Mesenchymal stem cell (in vitro differentiated cells and primary cell): ENCODE measurements around the gene COL13A1.
A peak's percentile ranks its signal among the peaks of the same experiment; 100 is the strongest.

ENCODE experiments used
- DNase-seq: peaks from one replicate; pipeline ENCODE4 v3.0.0-alpha.2; 2013
- H2AFZ ChIP-seq: one replicate; pipeline ENCODE4 v1.6.1; 2013; ENCODE audit warnings: low read depth, mild to moderate bottlenecking, control low read depth, inconsistent platforms, low read length, moderate library complexity
- H2AK5ac ChIP-seq: 2 replicates; pipeline ENCODE4 v1.6.1; 2013; ENCODE audit warnings: low read length, moderate library complexity, mild to moderate bottlenecking, inconsistent platforms; ENCODE audit not compliant: severe bottlenecking
- H2BK120ac ChIP-seq: one replicate; pipeline ENCODE4 v1.6.1; 2013; ENCODE audit warnings: low read depth, mild to moderate bottlenecking, inconsistent platforms, low read length, moderate library complexity
- H2BK12ac ChIP-seq, 2 experiments: one replicate each; pipeline ENCODE4 v1.6.1; 2013; ENCODE audit warnings: inconsistent platforms in 2 of 2, low read length in 2 of 2, mild to moderate bottlenecking in 2 of 2, moderate library complexity in 2 of 2, control low read depth in 1 of 2
- H2BK15ac ChIP-seq: one replicate; pipeline ENCODE4 v1.6.1; 2013; ENCODE audit warnings: mild to moderate bottlenecking, low read depth, inconsistent platforms; ENCODE audit not compliant: poor library complexity, severe bottlenecking
- H2BK5ac ChIP-seq: 2 replicates; pipeline ENCODE4 v1.6.1; 2013; ENCODE audit warnings: low read depth, mild to moderate bottlenecking, low read length, control low read depth, inconsistent platforms; ENCODE audit not compliant: poor library complexity, severe bottlenecking
- H3K14ac ChIP-seq, 2 experiments: one replicate each; pipeline ENCODE4 v1.6.1; 2013; ENCODE audit warnings: inconsistent platforms in 2 of 2, low read length in 2 of 2, control low read depth in 1 of 2, mild to moderate bottlenecking in 1 of 2, moderate library complexity in 1 of 2
- H3K18ac ChIP-seq, 2 experiments: one replicate each; pipeline ENCODE4 v1.6.1; 2013; ENCODE audit warnings: inconsistent platforms in 2 of 2, low read length in 2 of 2, control low read depth in 1 of 2, low read depth in 1 of 2, mild to moderate bottlenecking in 1 of 2
- H3K23ac ChIP-seq, 2 experiments: one replicate each; pipeline ENCODE4 v1.6.1; 2013; ENCODE audit warnings: inconsistent platforms in 2 of 2, low read length in 2 of 2, mild to moderate bottlenecking in 2 of 2, moderate library complexity in 2 of 2, control low read depth in 1 of 2
- H3K27ac ChIP-seq: 2 replicates; pipeline ENCODE4 v1.5.1; 2013; ENCODE audit warnings: mild to moderate bottlenecking, moderate library complexity, low read length, control low read depth, inconsistent platforms; ENCODE audit not compliant: poor library complexity, severe bottlenecking
- H3K27me3 ChIP-seq, 2 experiments: 2 replicates each; pipeline versions ENCODE4 v1.6.1 to v1.7.0; 2013; ENCODE audit warnings: low read length in 2 of 2, mild to moderate bottlenecking in 2 of 2, moderate library complexity in 2 of 2, control low read depth in 1 of 2, inconsistent platforms in 1 of 2; ENCODE audit not compliant: control insufficient read depth in 1 of 2, insufficient read depth in 1 of 2
- H3K36me3 ChIP-seq, 2 experiments: 2 replicates each; pipeline versions ENCODE4 v1.6.1 to v1.7.0; 2013; ENCODE audit warnings: low read length in 2 of 2, control low read depth in 1 of 2, inconsistent platforms in 1 of 2, low read depth in 1 of 2, mild to moderate bottlenecking in 1 of 2; ENCODE audit not compliant: insufficient read depth in 2 of 2, control insufficient read depth in 1 of 2
- H3K4ac ChIP-seq, 2 experiments: one replicate each; pipeline ENCODE4 v1.6.1; 2013; ENCODE audit warnings: inconsistent platforms in 2 of 2, low read length in 2 of 2, mild to moderate bottlenecking in 2 of 2, moderate library complexity in 2 of 2, control low read depth in 1 of 2, low read depth in 1 of 2
- H3K4me1 ChIP-seq: 2 replicates; pipeline ENCODE4 v1.6.1; 2013; ENCODE audit warnings: low read depth, low read length, control low read depth; ENCODE audit not compliant: control insufficient read depth, insufficient read depth
- H3K4me2 ChIP-seq: 2 replicates; pipeline ENCODE4 v1.6.1; 2013; ENCODE audit warnings: low read length, mild to moderate bottlenecking, inconsistent platforms; ENCODE audit not compliant: poor library complexity, severe bottlenecking
- H3K4me3 ChIP-seq, 2 experiments: 2 replicates each; pipeline versions ENCODE4 v1.5.1 to v1.7.0; 2013; ENCODE audit warnings: low read length in 2 of 2, mild to moderate bottlenecking in 2 of 2, control low read depth in 1 of 2, low read depth in 1 of 2; ENCODE audit not compliant: insufficient read depth in 1 of 2
- H3K79me1 ChIP-seq: replicated peaks from 2 replicates; pipeline ENCODE4 v1.6.1; 2013; ENCODE audit warnings: mild to moderate bottlenecking, control low read depth, low read length, inconsistent platforms; ENCODE audit not compliant: poor library complexity, severe bottlenecking
- H3K9ac ChIP-seq: 2 replicates; pipeline ENCODE4 v1.7.0; 2013; ENCODE audit warnings: mild to moderate bottlenecking, low read length, moderate library complexity
- H3K9me3 ChIP-seq: 2 replicates; pipeline ENCODE4 v1.7.0; 2013; ENCODE audit warnings: mild to moderate bottlenecking, low read length; ENCODE audit not compliant: control insufficient read depth
- H4K8ac ChIP-seq: one replicate; pipeline ENCODE4 v1.6.1; 2013; ENCODE audit warnings: inconsistent platforms, mild to moderate bottlenecking, low read length, moderate library complexity
- H4K91ac ChIP-seq: one replicate; pipeline ENCODE4 v1.6.1; 2013; ENCODE audit warnings: mild to moderate bottlenecking, low read length, inconsistent platforms
- WGBS: methylation state at CpG from one replicate; pipeline ENCODE4 v1.1.7; 2013; ENCODE audit warnings: mixed read lengths; 5-methylcytosine and 5-hydroxymethylcytosine counted together

The COL13A1 gene

GRCh38 chr10:69864321-69864720 is 62.6 kb downstream of the COL13A1 start:
- Histone ChIP-seq H3K9ac (peak overlapping the region; percentile 75), H3K4me3 (no peak overlapping the region), H3K36me3 (no peaks in the 10 kb centered on the region), H3K79me1 (peaks cover 23% of the 10 kb centered on the region), H4K91ac (peak overlapping the region; percentile 87), H2BK5ac (no peak overlapping the region), H2BK15ac (no peak overlapping the region), H2BK120ac (no peak overlapping the region), H3K27me3 (no peaks in the 10 kb centered on the region), H3K4me1 (peaks cover 51% of the 10 kb centered on the region), H3K23ac (no peak overlapping the region), H2AFZ (no peak overlapping the region), H3K4ac (no peak overlapping the region), H3K4me2 (no peak overlapping the region), H3K9me3 (no peaks in the 10 kb centered on the region), H3K27ac (peak overlapping the region; percentile 83), H3K18ac (no peak overlapping the region), H3K14ac (peak overlapping the region in 1 of 2 experiments; percentile 9), H4K8ac (no peak overlapping the region), H2AK5ac (no peak overlapping the region), H2BK12ac (peak overlapping the region in 1 of 2 experiments; percentile 23)
- WGBS, result 0% methylated on average over 2 of the region's 3 CpGs
- DNase-seq, result peak; percentile 78

DNA sequence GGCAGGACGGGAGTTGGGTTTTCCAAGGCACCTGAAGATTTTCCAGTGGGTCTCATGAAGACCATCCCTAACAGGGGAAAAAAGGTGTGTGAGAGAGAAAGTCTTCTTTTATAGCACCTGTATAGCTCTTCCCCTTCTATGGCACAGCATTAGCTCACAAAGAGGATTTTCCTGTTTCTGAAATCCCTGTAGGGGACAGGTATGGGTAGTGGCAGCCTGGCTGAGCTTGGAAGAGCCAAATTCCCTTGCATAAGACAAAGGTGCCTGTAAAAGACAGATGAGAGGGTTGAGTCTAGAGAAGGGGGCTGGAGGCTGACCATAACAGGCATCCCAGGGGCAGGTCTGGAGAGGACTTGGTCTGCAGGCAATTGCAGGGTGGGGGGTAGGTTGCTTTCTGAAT is 63.7 kb downstream of the COL13A1 start:
- Histone ChIP-seq H2AFZ (no peak overlapping the region), H3K23ac (no peak overlapping the region), H3K4ac (no peak overlapping the region), H3K4me1 (peaks cover 50% of the 10 kb centered on the region), H2BK12ac (no peak overlapping the region), H4K8ac (no peak overlapping the region), H3K27ac (no peak overlapping the region), H3K9me3 (no peaks in the 10 kb centered on the region), H3K27me3 (no peaks in the 10 kb centered on the region), H3K4me2 (no peak overlapping the region), H2AK5ac (peak overlapping the region; percentile 67), H3K79me1 (peaks cover 20% of the 10 kb centered on the region), H3K9ac (no peak overlapping the region), H3K14ac (no peak overlapping the region), H2BK5ac (no peak overlapping the region), H2BK120ac (peak overlapping the region; percentile 11), H2BK15ac (peak overlapping the region; percentile 61), H3K18ac (no peak overlapping the region), H3K36me3 (no peaks in the 10 kb centered on the region), H3K4me3 (no peak overlapping the region), H4K91ac (peak overlapping the region; percentile 41)
- no CpG with 5 or more reads among the region's 1 CpG for WGBS
- no peak for DNase-seq

DNA sequence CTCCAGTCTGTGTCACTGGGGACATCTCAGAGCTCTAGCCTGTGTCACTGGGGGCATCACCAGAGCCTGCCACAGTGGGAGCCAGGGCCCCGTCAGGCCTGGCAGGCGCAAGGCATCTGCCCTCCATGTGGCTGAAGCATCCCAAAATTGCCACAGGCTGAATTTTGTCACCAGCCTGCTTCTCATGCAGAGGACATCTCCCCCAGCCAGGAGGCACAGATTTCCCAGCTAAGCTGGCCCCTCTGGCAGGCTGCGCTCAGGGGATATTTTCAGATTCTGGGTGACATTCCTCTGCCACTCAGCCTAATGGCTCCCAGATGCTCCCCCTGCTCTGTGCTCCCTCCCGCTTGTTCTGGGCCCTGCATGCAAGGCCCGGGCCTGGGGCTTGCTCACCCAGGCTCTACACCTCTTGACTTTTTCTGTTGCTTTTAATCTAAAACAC is 64.6 kb downstream of the COL13A1 start:
- peak overlapping the region; percentile 48 to 76 for H3K4ac ChIP-seq
- no peaks in the 10 kb centered on the region for H3K9me3 ChIP-seq
- no peak overlapping the region for H2AFZ ChIP-seq
- no peaks in the 10 kb centered on the region for H3K36me3 ChIP-seq
- peak overlapping the region; percentile 86 to 92 for H2BK12ac ChIP-seq
- H3K4me3 ChIP-seq, result peak overlapping the region in 1 of 2 experiments; percentile 64
- peak overlapping the region; percentile 84 for H3K27ac ChIP-seq
- H2AK5ac ChIP-seq, result peak overlapping the region; percentile 21
- DNase-seq, result no peak
- peak overlapping the region; percentile 87 for H3K9ac ChIP-seq
- H2BK15ac ChIP-seq, result peak overlapping the region; percentile 29
- peak overlapping the region; percentile 71 for H4K91ac ChIP-seq
- no peak overlapping the region for H2BK5ac ChIP-seq
- no peak overlapping the region for H3K23ac ChIP-seq
- no peak overlapping the region for H3K14ac ChIP-seq
- H3K27me3 ChIP-seq, result no peaks in the 10 kb centered on the region
- 63% methylated on average over 5 of the region's 5 CpGs for WGBS
- H4K8ac ChIP-seq, result peak overlapping the region; percentile 86
- H3K4me1 ChIP-seq, result peaks cover 46% of the 10 kb centered on the region
- peaks cover 17% of the 10 kb centered on the region for H3K79me1 ChIP-seq
- peak overlapping the region; percentile 12 for H2BK120ac ChIP-seq
- peak overlapping the region; percentile 53 to 91 for H3K18ac ChIP-seq
- no peak overlapping the region for H3K4me2 ChIP-seq

DNA sequence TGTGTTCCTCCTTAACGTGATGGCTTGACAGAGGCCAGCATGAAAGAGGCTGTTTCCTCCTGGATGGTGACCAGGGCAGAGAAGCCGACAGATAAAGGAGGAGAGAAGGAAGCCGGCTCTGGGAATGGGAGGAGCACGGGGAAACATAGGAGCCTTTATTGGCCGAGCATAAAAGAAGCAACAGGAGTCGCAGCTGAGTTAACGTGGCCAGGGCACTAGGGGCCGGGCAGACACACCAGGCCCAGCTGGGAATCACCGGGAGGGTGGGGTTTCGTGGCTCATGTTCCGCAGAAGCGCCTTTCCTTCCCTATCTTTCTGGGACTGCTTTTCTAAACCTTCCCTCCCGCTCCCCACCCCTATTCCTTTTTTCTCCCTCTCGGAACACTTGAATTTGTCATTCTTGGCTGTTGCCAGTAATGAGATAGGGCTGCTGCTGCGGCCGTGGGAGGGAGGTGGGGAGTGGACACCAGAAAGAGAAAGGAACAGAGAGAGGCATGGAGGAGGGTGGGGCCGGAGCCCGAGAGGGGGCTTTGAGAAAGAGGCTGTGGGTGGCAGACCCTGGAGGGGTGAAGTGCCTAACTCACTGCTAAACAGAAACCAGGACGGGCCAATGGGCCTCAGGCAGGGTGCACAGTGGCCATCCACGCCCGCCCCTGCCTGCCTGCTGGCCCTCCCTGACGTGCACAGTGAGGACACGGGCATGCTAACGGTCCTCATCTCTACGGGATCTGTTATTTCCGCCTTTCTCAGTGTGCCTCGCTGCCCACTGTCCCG is 65.2 kb downstream of the COL13A1 start:
- 35% methylated on average over 24 of the region's 28 CpGs for WGBS
- Histone ChIP-seq H4K91ac (peak overlapping the region; percentile 98), H3K4me2 (peak overlapping the region; percentile 60), H3K79me1 (peaks cover 16% of the 10 kb centered on the region), H3K23ac (peak overlapping the region in 1 of 2 experiments; percentile 63), H2BK12ac (peak overlapping the region; percentile 11 to 59), H3K27me3 (no peaks in the 10 kb centered on the region), H3K4me1 (peaks cover 41% of the 10 kb centered on the region), H2AFZ (peak overlapping the region; percentile 16), H2BK15ac (peak overlapping the region; percentile 23), H2AK5ac (peak overlapping the region; percentile 65), H3K36me3 (peaks cover 0 to 3% of the 10 kb centered on the region in 2 experiments), H3K4ac (peak overlapping the region; percentile 51 to 85), H3K14ac (peak overlapping the region in 1 of 2 experiments; percentile 35), H3K9me3 (no peaks in the 10 kb centered on the region), H2BK5ac (peak overlapping the region; percentile 39), H3K27ac (peak overlapping the region; percentile 84), H3K9ac (peak overlapping the region; percentile 87), H3K4me3 (peak overlapping the region in 1 of 2 experiments; percentile 64), H4K8ac (peak overlapping the region; percentile 94), H3K18ac (peak overlapping the region; percentile 53 to 94), H2BK120ac (peak overlapping the region; percentile 40)
- peak; percentile 89 for DNase-seq
